PFSK-1 (cell line): ENCODE measurements around the gene LCNL1. TPM values are rescaled to one million over a fixed set of nuclear protein-coding genes. Genes with fewer than 3 reads are reported as not detected.

ENCODE experiments used
- FOXP2 ChIP-seq: optimal IDR thresholded peaks from 2 replicates; pipeline ENCODE3; 2011; ENCODE audit warnings: borderline replicate concordance, control low read depth, inconsistent platforms; ENCODE audit not compliant: insufficient read depth; ENCODE audit errors: extremely low read length, extremely low read depth
- POLR2AphosphoS5 ChIP-seq: IDR thresholded peaks from 2 replicates; pipeline ENCODE4 v1.6.1; 2012; ENCODE audit warnings: low read depth, mild to moderate bottlenecking, control low read depth, low read length, moderate library complexity
- REST ChIP-seq, 2 experiments: IDR thresholded peaks; 2 replicates each; pipeline versions ENCODE4 v1.6.1 to v1.8.0; 2011 to 2012; ENCODE audit warnings: low read depth in 2 of 2, low read length in 2 of 2, control low read depth in 1 of 2, inconsistent platforms in 1 of 2, mild to moderate bottlenecking in 1 of 2, moderate library complexity in 1 of 2; ENCODE audit not compliant: insufficient read depth in 1 of 2
- SIN3A ChIP-seq: IDR thresholded peaks from 2 replicates; pipeline ENCODE4 v1.6.1; 2012; ENCODE audit warnings: mild to moderate bottlenecking, low read length, moderate library complexity, borderline replicate concordance; ENCODE audit not compliant: insufficient read depth
- TAF1 ChIP-seq: IDR thresholded peaks from 2 replicates; pipeline ENCODE4 v1.6.1; 2012; ENCODE audit warnings: low read length, control low read depth, borderline replicate concordance; ENCODE audit not compliant: insufficient read depth
- polyA plus RNA-seq: library from polyadenylated mRNA; unstranded; fragments of >200 nt; gene quantifications from one replicate; pipeline ENCODE4 v1.2.1, GENCODE V29; 2012; ENCODE audit warnings: low read depth, missing spikeins; ENCODE audit not compliant: insufficient read length

The LCNL1 gene
- polyA plus RNA-seq = 0.14 TPM

GRCh38 chr9:136982232-136983051 lies at the start of gene LCNL1:
TSS of gene LCNL1 (plus strand) at chr9:136982993. CDS start at chr9:136983587, 594 bp downstream.
- TF ChIP-seq POLR2AphosphoS5 (no peak), REST (IDR thresholded peaks at IDR 0.05; ENCODE audit: insufficient read depth in 1 of 2, low read depth in 2 of 2, low read length in 2 of 2) (no peak), TAF1 (no peak), SIN3A (no peak), FOXP2 (no peak)

- no peak for TF ChIP-seq POLR2AphosphoS5
- TF ChIP-seq SIN3A = no peak
- no peak for TF ChIP-seq TAF1
- no peak for TF ChIP-seq REST (IDR thresholded peaks at IDR 0.05; ENCODE audit: insufficient read depth in 1 of 2, low read depth in 2 of 2, low read length in 2 of 2)
- no peak for TF ChIP-seq FOXP2
Observed at GRCh38 chr9:136934277-136934676, 48.5 kb upstream of the LCNL1 start.

GRCh38 chr9:136935651-136936050 lies 47.1 kb upstream of the LCNL1 start:
- TF ChIP-seq FOXP2 (no peak), TAF1 (no peak), REST (IDR thresholded peaks at IDR 0.05; ENCODE audit: insufficient read depth in 1 of 2, low read depth in 2 of 2, low read length in 2 of 2) (no peak), POLR2AphosphoS5 (no peak), SIN3A (no peak)

DNA sequence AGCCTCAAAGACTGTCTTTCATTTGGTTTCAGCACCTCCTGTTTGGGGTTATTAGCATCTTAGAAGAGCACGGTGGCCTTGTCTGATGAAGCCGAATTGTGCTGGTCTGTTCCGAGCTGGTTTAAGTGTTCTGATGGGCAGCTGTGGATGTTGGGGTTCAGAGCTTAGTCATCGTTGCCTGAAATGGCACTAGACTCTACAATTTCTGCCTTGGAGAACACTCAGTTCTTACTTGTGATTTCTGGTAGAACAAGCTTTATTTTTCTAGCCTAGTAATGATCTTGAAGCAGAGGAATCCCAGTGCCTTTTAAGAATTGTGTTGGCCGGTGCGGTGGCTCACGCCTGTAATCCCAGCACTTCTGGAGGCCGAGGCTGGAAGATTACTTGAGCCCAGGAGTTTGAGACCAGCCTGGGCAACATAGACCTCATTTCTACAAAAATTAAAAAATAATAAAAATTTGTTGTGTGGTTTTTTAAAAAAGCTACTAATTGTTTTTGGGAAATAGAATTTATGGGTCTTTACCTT lies 46.1 kb upstream of the LCNL1 start:
- TF ChIP-seq REST (IDR thresholded peaks at IDR 0.05; ENCODE audit: insufficient read depth in 1 of 2, low read depth in 2 of 2, low read length in 2 of 2) (no peak), TAF1 (no peak), POLR2AphosphoS5 (no peak), FOXP2 (no peak), SIN3A (no peak)
